ENCODE measurements around the gene CD58. TPM values are rescaled to one million over a fixed set of nuclear protein-coding genes. Genes with fewer than 3 reads are reported as not detected.
"Not testable (repeated sequence)": the region's sequence is repeated elsewhere in the genome, so short reads cannot be mapped to it uniquely, and the experiment has no call there.

Gene CD58
- total and polyA plus RNA-seq, 12 donors: 17.2 to 44.3 (median 28.9) TPM

DNA sequence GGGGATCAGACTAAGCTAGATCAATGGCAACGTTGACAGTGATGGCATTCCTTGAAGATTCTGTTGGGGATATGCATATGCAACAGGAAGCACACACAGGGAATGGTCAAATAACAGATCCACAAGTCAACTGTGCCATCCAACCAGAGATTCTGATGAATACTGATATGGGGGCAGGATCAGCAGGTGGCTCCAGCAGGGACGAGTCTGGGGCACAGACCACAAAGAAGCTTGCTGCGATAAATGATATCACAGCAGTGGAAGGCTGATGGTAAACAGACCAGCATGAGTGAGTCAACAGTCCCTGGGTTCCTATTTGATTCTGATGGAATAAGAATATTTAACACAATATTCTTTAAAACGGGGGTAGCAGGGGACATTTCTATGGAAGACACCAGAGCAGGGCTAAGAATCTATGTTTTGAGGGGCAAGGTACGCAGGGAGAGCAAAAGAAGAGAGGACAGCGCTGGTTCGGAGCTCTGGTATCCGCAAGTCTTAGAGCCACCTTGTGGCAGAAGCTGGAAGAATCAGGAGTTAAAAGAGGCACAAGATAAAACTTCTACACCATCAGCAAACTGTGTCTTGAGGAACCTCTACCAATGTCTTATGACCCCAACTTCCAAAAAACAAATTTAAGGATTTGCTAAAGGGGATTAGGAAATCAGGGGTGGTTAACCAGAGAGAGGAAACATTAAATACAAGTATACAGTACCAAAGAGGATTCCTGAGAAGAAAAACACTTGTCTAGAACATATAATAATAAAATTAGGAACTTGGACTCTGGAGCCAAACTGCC, 25.3 kb upstream of the CD58 start:
- intact Hi-C loops (cut with DNase I): loop anchor here in 2 of 10 donors (1.0 to 2.0 kb wide), 2 partner anchors 21 to 22 kb away; no protein-coding TSS in a partner anchor
- TF ChIP-seq, protein P1, sequence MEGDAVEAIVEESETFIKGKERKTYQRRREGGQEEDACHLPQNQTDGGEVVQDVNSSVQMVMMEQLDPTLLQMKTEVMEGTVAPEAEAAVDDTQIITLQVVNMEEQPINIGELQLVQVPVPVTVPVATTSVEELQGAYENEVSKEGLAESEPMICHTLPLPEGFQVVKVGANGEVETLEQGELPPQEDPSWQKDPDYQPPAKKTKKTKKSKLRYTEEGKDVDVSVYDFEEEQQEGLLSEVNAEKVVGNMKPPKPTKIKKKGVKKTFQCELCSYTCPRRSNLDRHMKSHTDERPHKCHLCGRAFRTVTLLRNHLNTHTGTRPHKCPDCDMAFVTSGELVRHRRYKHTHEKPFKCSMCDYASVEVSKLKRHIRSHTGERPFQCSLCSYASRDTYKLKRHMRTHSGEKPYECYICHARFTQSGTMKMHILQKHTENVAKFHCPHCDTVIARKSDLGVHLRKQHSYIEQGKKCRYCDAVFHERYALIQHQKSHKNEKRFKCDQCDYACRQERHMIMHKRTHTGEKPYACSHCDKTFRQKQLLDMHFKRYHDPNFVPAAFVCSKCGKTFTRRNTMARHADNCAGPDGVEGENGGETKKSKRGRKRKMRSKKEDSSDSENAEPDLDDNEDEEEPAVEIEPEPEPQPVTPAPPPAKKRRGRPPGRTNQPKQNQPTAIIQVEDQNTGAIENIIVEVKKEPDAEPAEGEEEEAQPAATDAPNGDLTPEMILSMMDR (IDR thresholded peaks at IDR 0.05): peak in 8 of 9 donors; percentile 43 to 65 (median 50)

DNA sequence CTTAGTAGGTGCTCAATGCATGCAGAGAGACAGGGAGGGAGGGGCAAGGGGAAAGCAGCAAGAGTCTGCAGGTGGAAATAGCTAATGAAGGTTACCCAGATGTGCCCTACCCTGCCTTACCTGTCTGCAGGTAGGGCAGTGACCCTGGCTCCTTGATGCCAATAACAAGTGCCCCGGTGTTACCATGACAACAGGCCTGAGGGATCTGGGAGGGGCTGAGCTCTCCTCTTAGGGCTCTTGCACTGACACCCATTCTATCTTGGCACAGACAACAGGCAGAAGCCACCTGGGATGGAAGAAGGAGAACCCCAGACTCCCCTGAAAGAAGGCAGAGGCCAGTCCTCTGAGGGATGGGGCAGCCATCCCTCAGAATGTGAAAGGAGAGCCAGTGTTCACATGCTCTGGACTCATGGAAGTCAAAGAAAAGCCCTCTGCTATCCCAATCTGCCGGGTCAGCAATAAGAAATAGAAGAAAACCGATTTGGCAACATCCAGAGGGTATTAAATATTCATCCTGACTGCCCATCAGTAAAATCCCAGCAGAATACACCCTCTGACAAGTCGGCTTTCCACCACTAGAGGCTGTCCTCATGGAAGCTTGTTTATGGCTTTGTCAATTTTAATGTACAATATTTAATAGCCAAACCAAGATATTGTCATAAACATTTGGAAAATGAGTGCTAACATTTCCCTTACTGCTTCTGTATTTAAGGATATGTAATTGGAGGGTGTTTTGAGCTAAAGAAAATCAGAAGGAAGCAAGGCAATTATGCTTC, 24.4 kb upstream of the CD58 start:
- not testable (repeated sequence) for H3K36me3 ChIP-seq, H3K27ac ChIP-seq, DNase-seq, H3K9me3 ChIP-seq, H3K4me3 ChIP-seq, ATAC-seq, H3K27me3 ChIP-seq
- peaks cover 0 to 14% (median 3%) of the 10 kb centered on the region in 9 donors for H3K4me1 ChIP-seq
- TF ChIP-seq, protein P1 (IDR thresholded peaks at IDR 0.05): peak in 3 of 9 donors; percentile 18 to 31 (median 18)
- WGBS, 2 donors: 81 to 82% methylated on average over 4 of the region's 4 CpGs
- intact Hi-C loops (cut with DNase I): loop anchor here in 1 of 10 donors (2.0 kb wide), 1 partner anchor 20 kb away; no protein-coding TSS in a partner anchor

More for the DNA sequence above, 25.3 kb upstream of the CD58 start:
- H3K27me3 ChIP-seq, DNase-seq, H3K27ac ChIP-seq, H3K9me3 ChIP-seq, H3K36me3 ChIP-seq, H3K4me3 ChIP-seq: not testable (repeated sequence)
- 18 to 20% methylated on average over 8 of the region's 8 CpGs for WGBS, 2 donors
- H3K4me1 ChIP-seq: peaks cover 0 to 13% (median 3%) of the 10 kb centered on the region in 9 donors
- ATAC-seq: peak in 5 of 8 donors; percentile 25 to 61 (median 52)

GRCh38 chr1:116593977-116594376, 23.2 kb upstream of the CD58 start:
- H3K9me3 ChIP-seq, H3K27me3 ChIP-seq, H3K36me3 ChIP-seq, DNase-seq, H3K4me3 ChIP-seq: not testable (repeated sequence)
- Histone ChIP-seq H3K4me1 (peaks cover 0 to 23% (median 5%) of the 10 kb centered on the region in 9 donors), H3K27ac (peak overlapping the region in 8 of 10 donors; percentile 31 to 72 (median 62))
- ATAC-seq: peak in 6 of 8 donors; percentile 32 to 77 (median 67)
- 75 to 79% methylated on average over 3 of the region's 3 CpGs for WGBS, 2 donors
- intact Hi-C loops (cut with DNase I): loop anchor here in 1 of 10 donors (2.0 kb wide), 1 partner anchor 19 kb away; no protein-coding TSS in a partner anchor

- intact Hi-C loops (cut with DNase I); H3K9me3 ChIP-seq; H3K36me3 ChIP-seq; H3K4me3 ChIP-seq; H3K27me3 ChIP-seq: not testable (repeated sequence)
- WGBS, 2 donors: 48 to 67% methylated on average over 4 of the region's 5 CpGs
- DNase-seq: peak in 1 of 2 donors; percentile 27
- Histone ChIP-seq H3K4me1 (peaks cover 0 to 24% (median 7%) of the 10 kb centered on the region in 9 donors), H3K27ac (peak overlapping the region in 8 of 10 donors; percentile 27 to 72 (median 62))
- peak; percentile 79 to 95 (median 86) for ATAC-seq
Measured at GRCh38 chr1:116593401-116593800, 22.6 kb upstream of the CD58 start.

DNA sequence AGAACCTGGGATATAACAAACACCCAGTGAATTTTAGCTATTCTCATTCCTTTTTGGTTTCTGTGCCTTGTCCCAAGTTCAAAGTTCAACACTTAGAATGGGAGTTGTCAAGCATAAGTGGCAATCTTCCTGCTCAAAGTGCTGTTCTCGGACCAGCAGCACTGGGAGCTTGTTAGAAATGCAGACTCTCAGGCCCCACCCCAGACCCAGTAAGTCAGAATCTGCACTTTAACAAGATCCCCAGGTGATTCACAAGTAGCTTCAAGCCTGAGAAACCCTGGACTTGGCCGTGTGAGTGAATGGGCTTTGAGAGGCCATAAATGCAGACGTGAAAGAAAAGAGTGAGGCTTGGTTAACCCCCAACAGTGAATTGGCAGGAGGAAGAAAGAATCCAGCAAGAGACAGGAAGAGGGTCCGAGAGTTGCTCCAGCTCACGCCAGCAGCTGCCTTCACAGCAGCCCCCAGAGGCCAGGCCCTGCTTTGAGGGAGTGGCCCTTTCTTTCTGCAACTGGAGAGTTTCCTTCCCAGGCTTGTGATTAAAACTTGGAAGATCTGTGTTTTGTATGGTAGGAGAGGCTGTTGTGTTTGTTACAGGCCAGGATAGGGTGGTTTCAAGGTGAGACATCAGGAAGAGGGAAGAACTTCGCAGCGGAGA, 21.3 kb upstream of the CD58 start:
- H3K9me3 ChIP-seq; H3K4me3 ChIP-seq; H3K36me3 ChIP-seq; intact Hi-C loops (cut with DNase I); DNase-seq; ATAC-seq; H3K27me3 ChIP-seq: not testable (repeated sequence)
- Histone ChIP-seq H3K27ac (peak overlapping the region in 2 of 10 donors; percentile 40 to 58), H3K4me1 (peaks cover 0 to 35% (median 11%) of the 10 kb centered on the region in 9 donors)
- WGBS, 2 donors: 81% methylated on average over 6 to 7 of the region's 7 CpGs

- intact Hi-C loops (cut with DNase I); ATAC-seq; H3K9me3 ChIP-seq; H3K4me3 ChIP-seq; H3K36me3 ChIP-seq; H3K27me3 ChIP-seq; H3K27ac ChIP-seq; DNase-seq: not testable (repeated sequence)
- 82 to 95% methylated on average over 4 to 5 of the region's 10 CpGs for WGBS, 2 donors
- H3K4me1 ChIP-seq: peaks cover 0 to 31% (median 11%) of the 10 kb centered on the region in 9 donors
Measured at GRCh38 chr1:116591006-116591950, 20.5 kb upstream of the CD58 start.

DNA sequence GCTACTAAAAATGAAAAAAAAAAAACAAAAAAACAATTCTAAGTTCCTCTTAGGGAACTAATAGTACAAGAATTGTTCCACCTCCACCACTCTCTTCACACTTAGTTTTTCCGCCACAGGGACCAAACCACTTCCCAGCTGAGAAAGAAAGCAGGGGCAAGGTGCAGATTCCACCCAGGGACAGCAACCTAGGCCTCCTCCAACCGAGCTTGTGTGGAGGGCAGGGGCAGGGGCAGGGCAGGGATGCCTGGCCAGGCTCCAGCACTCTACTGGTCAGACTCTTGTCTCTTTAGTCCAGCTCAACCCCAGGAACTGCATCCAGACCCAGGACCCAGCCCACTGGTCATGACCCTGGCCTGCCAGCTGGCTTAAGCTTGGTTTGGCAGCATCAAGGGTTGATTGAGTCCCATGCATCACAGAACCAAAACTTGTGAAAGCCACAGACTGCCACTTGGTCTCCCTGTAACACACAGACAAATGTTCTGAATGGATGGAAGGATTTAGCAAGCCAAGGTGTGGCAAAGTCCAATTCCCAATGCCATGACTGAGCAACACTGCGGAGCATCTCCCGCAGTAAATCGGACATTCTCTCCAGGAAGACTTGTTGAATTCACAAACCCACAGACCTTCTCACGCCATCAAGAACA, 19.7 kb upstream of the CD58 start:
- ATAC-seq; intact Hi-C loops (cut with DNase I); H3K9me3 ChIP-seq; H3K27me3 ChIP-seq; H3K27ac ChIP-seq; H3K36me3 ChIP-seq; DNase-seq; H3K4me3 ChIP-seq: not testable (repeated sequence)
- WGBS, 2 donors: 93 to 96% methylated on average over 6 of the region's 6 CpGs
- H3K4me1 ChIP-seq: peaks cover 0 to 24% (median 11%) of the 10 kb centered on the region in 9 donors
